ENCODE measurements around the gene ARHGEF28. TPM values are rescaled to one million over a fixed set of nuclear protein-coding genes. Genes with fewer than 3 reads are reported as not detected.

The ARHGEF28 gene
- total and polyA plus RNA-seq, 2 experiments from 2014 or later: 3.5 to 11.2 TPM

GRCh38 chr5:73964352-73964865, 338.4 kb downstream of the ARHGEF28 start:
- WGBS (ENCODE audit: low lambda C conversion rate, missing lambda C conversion rate): 73% methylated on average over 3 of the region's 3 CpGs
- H2AFZ ChIP-seq: no peak overlapping the region
- H3K9me2 ChIP-seq (replicated peaks; ENCODE audit: insufficient read depth): no peaks in the 10 kb centered on the region
- H3K79me2 ChIP-seq: no peaks in the 10 kb centered on the region
- H3K36me3 ChIP-seq (replicated peaks; ENCODE audit: insufficient read depth, low read depth): no peaks in the 10 kb centered on the region
- H3K4me1 ChIP-seq (ENCODE audit: insufficient read depth): no peaks in the 10 kb centered on the region
- H3K27ac ChIP-seq: no peak overlapping the region
- TF ChIP-seq EZH2phosphoT487 (IDR thresholded peaks at IDR 0.05; ENCODE audit: low read depth, severe bottlenecking, unreplicated experiment): no peak
- no peak for TF ChIP-seq EZH2 (IDR thresholded peaks at IDR 0.05; ENCODE audit: borderline replicate concordance)
- TF ChIP-seq CTCF (IDR thresholded peaks at IDR 0.05; ENCODE audit: poor library complexity): no peak
- DNase-seq (ENCODE audit: low spot score): no peak
- H3K4me3 ChIP-seq: no peak overlapping the region
- H3K9me3 ChIP-seq (ENCODE audit: low read depth): no peaks in the 10 kb centered on the region
- no peak overlapping the region for H3K4me2 ChIP-seq
- H4K20me1 ChIP-seq (ENCODE audit: insufficient read depth, poor library complexity, severe bottlenecking): no peaks in the 10 kb centered on the region
- no peaks in the 10 kb centered on the region for H3K27me3 ChIP-seq

GRCh38 chr5:73966451-73966850, 340.5 kb downstream of the ARHGEF28 start:
- no peak for DNase-seq (ENCODE audit: low spot score)
- no peak overlapping the region for H3K27ac ChIP-seq
- no peaks in the 10 kb centered on the region for H3K36me3 ChIP-seq (replicated peaks; ENCODE audit: insufficient read depth, low read depth)
- H3K9me3 ChIP-seq (ENCODE audit: low read depth): no peaks in the 10 kb centered on the region
- H4K20me1 ChIP-seq (ENCODE audit: insufficient read depth, poor library complexity, severe bottlenecking): no peaks in the 10 kb centered on the region
- no peak overlapping the region for H3K4me2 ChIP-seq
- no peaks in the 10 kb centered on the region for H3K4me1 ChIP-seq (ENCODE audit: insufficient read depth)
- H3K27me3 ChIP-seq: no peaks in the 10 kb centered on the region
- H2AFZ ChIP-seq: no peak overlapping the region
- H3K9me2 ChIP-seq (replicated peaks; ENCODE audit: insufficient read depth): no peaks in the 10 kb centered on the region
- 93% methylated on average over 3 of the region's 3 CpGs for WGBS (ENCODE audit: low lambda C conversion rate, missing lambda C conversion rate)
- no peak overlapping the region for H3K4me3 ChIP-seq
- no peak for TF ChIP-seq EZH2phosphoT487 (IDR thresholded peaks at IDR 0.05; ENCODE audit: low read depth, severe bottlenecking, unreplicated experiment)
- no peak for TF ChIP-seq EZH2 (IDR thresholded peaks at IDR 0.05; ENCODE audit: borderline replicate concordance)
- TF ChIP-seq CTCF (IDR thresholded peaks at IDR 0.05; ENCODE audit: poor library complexity): no peak
- H3K79me2 ChIP-seq: no peaks in the 10 kb centered on the region

- no peaks in the 10 kb centered on the region for H4K20me1 ChIP-seq (ENCODE audit: insufficient read depth, poor library complexity, severe bottlenecking)
- no peaks in the 10 kb centered on the region for H3K9me2 ChIP-seq (replicated peaks; ENCODE audit: insufficient read depth)
- 83% methylated on average over 3 of the region's 3 CpGs for WGBS (ENCODE audit: low lambda C conversion rate, missing lambda C conversion rate)
- no peaks in the 10 kb centered on the region for H3K79me2 ChIP-seq
- no peaks in the 10 kb centered on the region for H3K4me1 ChIP-seq (ENCODE audit: insufficient read depth)
- TF ChIP-seq EZH2phosphoT487 (IDR thresholded peaks at IDR 0.05; ENCODE audit: low read depth, severe bottlenecking, unreplicated experiment): no peak
- TF ChIP-seq CTCF (IDR thresholded peaks at IDR 0.05; ENCODE audit: poor library complexity): no peak
- no peak for TF ChIP-seq EZH2 (IDR thresholded peaks at IDR 0.05; ENCODE audit: borderline replicate concordance)
- H3K4me3 ChIP-seq: no peak overlapping the region
- DNase-seq (ENCODE audit: low spot score): no peak
- no peaks in the 10 kb centered on the region for H3K9me3 ChIP-seq (ENCODE audit: low read depth)
- H3K27me3 ChIP-seq: no peaks in the 10 kb centered on the region
- H2AFZ ChIP-seq: no peak overlapping the region
- H3K4me2 ChIP-seq: no peak overlapping the region
- H3K36me3 ChIP-seq (replicated peaks; ENCODE audit: insufficient read depth, low read depth): no peaks in the 10 kb centered on the region
- no peak overlapping the region for H3K27ac ChIP-seq
These were observed 341.4 kb downstream of the ARHGEF28 start for GRCh38 chr5:73967347-73967746.

- no peak for TF ChIP-seq EZH2phosphoT487 (IDR thresholded peaks at IDR 0.05; ENCODE audit: low read depth, severe bottlenecking, unreplicated experiment)
- TF ChIP-seq EZH2 (IDR thresholded peaks at IDR 0.05; ENCODE audit: borderline replicate concordance): no peak
- TF ChIP-seq CTCF (IDR thresholded peaks at IDR 0.05; ENCODE audit: poor library complexity): no peak
- 94% methylated on average over 2 of the region's 2 CpGs for WGBS (ENCODE audit: low lambda C conversion rate, missing lambda C conversion rate)
- H3K27me3 ChIP-seq: no peaks in the 10 kb centered on the region
These were observed 342.2 kb downstream of the ARHGEF28 start for GRCh38 chr5:73968246-73968645.

More at GRCh38 chr5:73968246-73968645, 342.2 kb downstream of the ARHGEF28 start:
- no peaks in the 10 kb centered on the region for H3K9me2 ChIP-seq (replicated peaks; ENCODE audit: insufficient read depth)
- no peaks in the 10 kb centered on the region for H3K9me3 ChIP-seq (ENCODE audit: low read depth)
- no peak for DNase-seq (ENCODE audit: low spot score)
- H3K36me3 ChIP-seq (replicated peaks; ENCODE audit: insufficient read depth, low read depth): no peaks in the 10 kb centered on the region
- H4K20me1 ChIP-seq (ENCODE audit: insufficient read depth, poor library complexity, severe bottlenecking): no peaks in the 10 kb centered on the region
- no peaks in the 10 kb centered on the region for H3K4me1 ChIP-seq (ENCODE audit: insufficient read depth)
- H3K79me2 ChIP-seq: no peaks in the 10 kb centered on the region
- no peak overlapping the region for H2AFZ ChIP-seq
- no peak overlapping the region for H3K4me2 ChIP-seq
- H3K27ac ChIP-seq: no peak overlapping the region
- no peak overlapping the region for H3K4me3 ChIP-seq
